Activated naive CD4-positive, alpha-beta T cell treated with anti-CD3 and anti-CD28 coated beads for 36 hours (primary cell): ENCODE data around the gene PSMA1. TPM values are rescaled to one million over a fixed set of nuclear protein-coding genes. Genes with fewer than 3 reads are reported as not detected.
"Not testable (repeated sequence)": the region's sequence is repeated elsewhere in the genome, so short reads cannot be mapped to it uniquely, and the experiment has no call there.

Experiments
- CTCF ChIA-PET: fragments of 350-600 bp; sonication (Branson Sonifier 250); formaldehyde crosslinking; loops from one replicate; lab custom pipeline; 2021; ENCODE audit warnings: antibody characterized with exemption; lab: Charles Lee
- DNase-seq: peaks from one replicate; pipeline ENCODE4 v3.0.0-alpha.2; 2020
- H3K27ac Mint-ChIP-seq: one replicate; pipeline ENCODE4 v1.8.0; 2021; ENCODE audit warnings: mild to moderate bottlenecking, mixed read lengths
- H3K27me3 Mint-ChIP-seq: one replicate; pipeline ENCODE4 v1.8.0; 2021; ENCODE audit warnings: low read depth, mixed read lengths
- H3K36me3 Mint-ChIP-seq: one replicate; pipeline ENCODE4 v1.8.0; 2021; ENCODE audit warnings: low read depth, mixed read lengths
- H3K4me1 Mint-ChIP-seq: one replicate; pipeline ENCODE4 v1.8.0; 2021; ENCODE audit warnings: low read depth, mixed read lengths
- H3K4me3 Mint-ChIP-seq: one replicate; pipeline ENCODE4 v1.8.0; 2021; ENCODE audit warnings: mild to moderate bottlenecking, moderate library complexity, mixed read lengths
- H3K9me3 Mint-ChIP-seq: one replicate; pipeline ENCODE4 v1.8.0; 2021; ENCODE audit warnings: mixed read lengths
- intact Hi-C: fragments of 100-400 bp; cut with micrococcal nuclease; formaldehyde crosslinking; loops from one replicate; pipeline ENCODE4 v1.15.1; 2023
- total RNA-seq, 2 experiments: library from RNA; stranded (reverse); gene quantifications; one replicate each; pipeline ENCODE4 v1.2.3, GENCODE V29; 2021

Gene PSMA1
- 100 to 1,000 TPM; 367 to 375 TPM for total RNA-seq

DNA sequence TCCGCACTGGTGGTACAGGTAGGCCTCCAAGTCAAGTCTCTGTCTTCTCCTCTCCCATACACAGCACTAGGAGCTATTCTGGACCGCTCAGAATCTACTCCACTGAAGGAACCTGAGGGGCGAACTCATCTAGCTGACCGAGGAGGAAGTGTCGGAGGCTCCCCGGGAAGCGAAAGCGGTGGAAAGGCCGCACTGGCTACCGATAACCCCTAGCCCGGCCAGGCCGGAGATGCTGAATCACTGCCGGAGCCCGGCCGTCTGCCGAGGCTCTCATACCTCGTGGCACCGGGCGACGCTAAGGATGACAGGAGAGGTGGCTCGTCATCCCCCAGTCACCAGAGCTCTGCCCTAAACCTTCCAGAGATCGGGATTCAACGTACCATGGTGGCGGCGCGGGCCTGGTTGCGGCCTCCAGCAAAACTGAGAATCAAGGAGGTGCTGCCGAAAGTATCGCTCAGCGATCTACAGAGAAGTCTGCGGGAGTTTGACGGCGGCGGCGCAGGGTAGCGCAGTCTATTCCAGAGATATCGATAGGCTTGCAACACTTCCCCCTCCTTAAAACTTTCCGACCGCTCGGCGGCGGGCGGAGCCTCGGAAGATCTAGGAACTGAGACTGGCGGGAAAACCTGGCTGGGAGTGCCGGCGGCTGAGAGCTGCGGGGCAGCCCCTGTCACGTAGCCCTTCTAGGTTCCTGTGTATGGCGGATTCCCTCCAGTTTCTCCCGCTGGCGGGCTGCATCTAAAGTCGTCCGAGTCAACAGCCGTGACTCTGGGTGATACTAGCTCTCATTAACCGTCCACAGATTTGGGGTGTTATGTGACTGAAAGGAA, at the start of gene PSMA1:
Gene PSMA1, minus strand, starts transcription at position 470 of the 830 bp plus-strand sequence. Its CDS starts 87 bp downstream, at position 383.
- Mint-ChIP-seq H3K4me3 (peak within 1 kb of the TSS; percentile 96), H3K27me3 (no peaks in the 10 kb centered on the region), H3K4me1 (peaks cover 24% of the 10 kb centered on the region), H3K36me3 (peaks cover 30% of the 10 kb centered on the region), H3K9me3 (no peaks in the 10 kb centered on the region), H3K27ac (peak within 1 kb of the TSS; percentile 97)
- CTCF ChIA-PET, result interaction anchor here (0.8 to 5.9 kb wide), 6 partner anchors 11 to 493 kb away, joined by 3 to 36 read pairs (median 3); partner anchors contain the start of genes COPB1, CYP2R1 and PDE3B
- peak; percentile 98 for DNase-seq
- intact Hi-C loops, result loop anchor here (1.0 to 5.0 kb wide), 11 partner anchors 17 to 554 kb away; partner anchors contain the start of genes CALCA, COPB1, PDE3B and RRAS2

DNA sequence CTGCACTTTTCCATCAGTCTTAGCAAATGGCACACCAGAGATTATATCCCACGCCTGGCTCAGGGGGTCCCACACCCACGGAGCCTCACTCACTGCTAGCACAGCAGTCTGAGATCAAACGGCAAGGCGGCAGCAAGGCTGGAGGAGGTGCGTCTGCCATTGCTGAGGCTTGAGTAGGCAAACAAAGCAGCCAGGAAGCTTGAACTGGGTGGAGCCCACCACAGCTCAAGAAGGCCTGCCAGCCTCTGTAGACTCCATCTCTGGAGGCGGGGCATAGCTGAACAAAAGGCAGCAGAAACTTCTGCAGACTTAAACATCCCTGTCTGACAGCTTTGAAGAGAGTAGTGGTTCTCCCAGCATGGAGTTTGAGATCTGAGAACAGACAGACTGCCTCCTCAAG, 49.3 kb upstream of the PSMA1 start:
- peaks cover 44% of the 10 kb centered on the region for H3K9me3 Mint-ChIP-seq
- H3K27me3 Mint-ChIP-seq, H3K4me3 Mint-ChIP-seq, H3K27ac Mint-ChIP-seq, DNase-seq, intact Hi-C loops: not testable (repeated sequence)
- CTCF ChIA-PET, result interaction anchor here (2.3 kb wide), 1 partner anchor 9 kb away, joined by 6 read pairs; no protein-coding TSS in a partner anchor
- peaks cover 63% of the 10 kb centered on the region for H3K36me3 Mint-ChIP-seq
- peaks cover 45% of the 10 kb centered on the region for H3K4me1 Mint-ChIP-seq

DNA sequence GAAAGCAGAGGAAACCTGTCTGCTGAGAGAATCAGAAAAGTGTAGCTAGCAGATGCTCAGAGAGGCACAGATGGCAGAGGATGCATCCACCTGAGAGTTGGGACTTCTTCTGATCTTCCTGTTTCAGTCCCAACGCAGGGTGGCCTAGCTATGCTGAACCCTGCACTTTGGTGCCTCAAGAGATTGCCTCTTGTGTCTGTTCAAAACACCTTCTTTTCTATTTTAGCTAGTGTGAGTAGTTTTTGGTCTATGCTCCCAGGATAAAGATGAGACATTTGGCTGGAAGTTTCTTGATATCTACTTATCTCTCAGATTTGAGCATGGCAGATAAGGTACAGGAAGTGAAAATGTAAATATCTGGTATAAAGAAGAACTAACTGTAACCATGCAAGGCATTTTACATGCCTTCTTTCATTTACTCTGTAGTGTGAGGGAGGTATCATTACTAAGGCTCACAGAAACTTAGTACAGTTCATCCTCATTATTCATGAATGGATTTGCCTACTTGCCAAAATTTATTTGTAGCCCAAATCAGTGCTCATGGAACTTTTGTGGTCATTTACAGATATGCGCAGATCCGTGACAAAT, 47.0 kb upstream of the PSMA1 start:
- CTCF ChIA-PET, result interaction anchor here (0.6 to 1.1 kb wide), 4 partner anchors 13 to 407 kb away, joined by 3 to 5 read pairs (median 4); no protein-coding TSS in a partner anchor
- Mint-ChIP-seq H3K27me3 (no peaks in the 10 kb centered on the region), H3K27ac (no peak overlapping the region), H3K36me3 (peaks cover 50% of the 10 kb centered on the region), H3K9me3 (peaks cover 26% of the 10 kb centered on the region), H3K4me3 (no peak overlapping the region), H3K4me1 (peaks cover 47% of the 10 kb centered on the region)
- intact Hi-C loops, result no loop called here
- DNase-seq, result no peak

DNA sequence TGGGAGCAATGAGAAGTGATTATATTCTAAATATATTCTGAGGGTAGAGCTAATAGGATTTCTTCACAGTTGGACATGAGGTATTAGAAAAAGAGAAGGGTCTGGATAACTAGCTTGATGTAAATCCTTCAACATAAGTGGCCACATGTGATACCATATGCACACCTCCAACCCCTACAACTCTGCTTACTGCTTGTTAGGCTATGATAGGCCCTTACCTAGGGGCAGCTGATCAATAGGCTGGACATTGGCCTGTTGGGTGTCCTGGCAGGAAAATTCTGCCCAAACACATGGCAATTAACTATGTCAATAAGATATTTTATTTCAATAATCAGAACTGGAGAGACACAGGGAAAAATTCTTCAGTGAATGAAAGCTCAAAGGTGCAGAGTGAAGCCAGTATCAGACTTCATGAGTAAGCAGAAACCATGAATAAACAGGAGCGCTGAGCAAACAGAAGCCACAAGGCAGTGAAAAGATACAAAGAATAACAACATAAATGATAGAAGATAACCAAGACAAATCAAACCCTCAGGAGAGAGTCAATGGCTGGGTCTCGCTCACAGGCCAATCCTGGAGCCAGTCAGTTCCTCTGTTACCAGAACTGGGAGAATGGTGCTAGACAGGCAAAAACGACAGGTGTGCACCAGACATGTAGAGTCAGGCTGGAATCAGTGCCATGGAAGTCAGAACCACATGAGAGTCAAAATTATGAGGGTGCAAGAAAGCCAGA, 46.3 kb upstream of the PSMA1 start:
- intact Hi-C loops, result no loop called here
- no peak for DNase-seq
- Mint-ChIP-seq H3K9me3 (peaks cover 19% of the 10 kb centered on the region), H3K4me3 (no peak overlapping the region), H3K36me3 (peaks cover 44% of the 10 kb centered on the region), H3K27ac (no peak overlapping the region), H3K4me1 (peaks cover 50% of the 10 kb centered on the region), H3K27me3 (no peaks in the 10 kb centered on the region)
- CTCF ChIA-PET, result interaction anchor here (1.0 to 1.1 kb wide), 3 partner anchors 14 to 408 kb away, joined by 3 to 5 read pairs (median 3); no protein-coding TSS in a partner anchor

DNA sequence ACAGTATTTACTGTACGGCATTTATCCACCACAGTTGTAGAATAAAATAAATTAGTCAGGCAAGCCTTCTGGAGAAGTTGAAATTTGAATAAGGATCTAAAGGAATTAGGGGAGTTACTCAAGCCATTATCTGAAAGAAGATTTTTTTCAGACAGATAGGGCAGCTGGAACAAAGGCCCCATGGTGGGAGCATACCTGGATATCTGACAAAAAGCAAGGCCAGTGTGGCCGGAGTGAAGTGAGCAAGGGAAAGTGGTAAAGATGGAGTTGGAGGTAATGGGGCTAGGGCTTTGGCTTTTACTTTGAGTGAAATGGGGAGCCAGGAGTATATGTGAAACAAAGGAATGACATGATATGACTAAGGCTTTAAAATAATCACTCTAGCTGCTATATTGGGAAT, 45.7 kb upstream of the PSMA1 start:
- Mint-ChIP-seq H3K4me3 (no peak overlapping the region), H3K9me3 (peaks cover 15% of the 10 kb centered on the region), H3K27ac (no peak overlapping the region), H3K36me3 (peaks cover 39% of the 10 kb centered on the region), H3K27me3 (no peaks in the 10 kb centered on the region), H3K4me1 (peaks cover 54% of the 10 kb centered on the region)
- intact Hi-C loops, result no loop called here
- no peak for DNase-seq
- CTCF ChIA-PET, result interaction anchor here (1.1 kb wide), 2 partner anchors 29 to 409 kb away, joined by 3 to 5 read pairs; no protein-coding TSS in a partner anchor

DNA sequence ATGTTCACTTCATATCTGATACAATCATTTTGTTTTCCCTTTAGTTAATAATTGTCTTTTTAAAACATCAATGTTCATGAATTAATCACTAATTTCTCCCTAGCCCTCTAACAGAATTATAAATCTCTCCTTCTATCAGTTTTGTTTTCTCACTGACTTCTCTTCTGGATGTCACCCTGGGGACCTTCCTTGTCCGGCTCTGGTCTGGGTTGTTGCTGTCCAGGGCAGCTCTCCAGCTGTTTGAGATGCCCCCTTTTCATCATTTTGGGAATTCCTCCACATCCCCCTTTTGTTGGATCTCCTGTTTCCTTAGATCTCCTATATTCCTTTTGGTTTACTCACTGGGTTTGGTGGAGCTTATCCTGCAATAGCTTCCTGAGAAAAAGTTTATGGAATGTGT, 35.6 kb upstream of the PSMA1 start:
- no peaks in the 10 kb centered on the region for H3K9me3 Mint-ChIP-seq
- peaks cover 35% of the 10 kb centered on the region for H3K4me1 Mint-ChIP-seq
- H3K4me3 Mint-ChIP-seq, result peak overlapping the region; percentile 6
- no peak for DNase-seq
- H3K27ac Mint-ChIP-seq, result peak overlapping the region; percentile 84
- H3K36me3 Mint-ChIP-seq, result peaks cover 22% of the 10 kb centered on the region
- no peaks in the 10 kb centered on the region for H3K27me3 Mint-ChIP-seq
- CTCF ChIA-PET, result no interaction called here
- intact Hi-C loops, result loop anchor here (1.0 to 5.0 kb wide), 3 partner anchors 12 to 56 kb away; no protein-coding TSS in a partner anchor

DNA sequence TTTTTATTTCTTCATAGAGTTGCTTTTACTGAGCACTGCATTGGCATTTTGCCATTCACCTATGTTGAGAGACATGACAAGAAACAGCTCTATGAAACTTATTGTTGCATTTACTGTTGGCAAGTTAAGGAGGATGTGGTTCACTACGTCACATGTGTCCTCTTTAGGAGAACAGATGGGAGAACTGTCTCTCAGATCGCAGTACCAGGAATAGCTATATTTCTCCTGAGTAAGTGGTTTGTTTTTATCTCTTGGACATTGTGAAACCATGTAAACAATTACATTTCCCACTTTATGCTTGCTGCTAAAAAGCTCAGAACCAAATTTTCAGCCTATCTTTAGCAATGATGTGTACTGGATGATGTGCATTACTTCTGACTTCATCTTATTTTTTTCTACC, 34.8 kb upstream of the PSMA1 start:
- Mint-ChIP-seq H3K4me1 (peaks cover 35% of the 10 kb centered on the region), H3K4me3 (no peak overlapping the region), H3K27me3 (no peaks in the 10 kb centered on the region), H3K27ac (peak overlapping the region; percentile 63), H3K9me3 (no peaks in the 10 kb centered on the region), H3K36me3 (peaks cover 22% of the 10 kb centered on the region)
- peak; percentile 38 for DNase-seq
- CTCF ChIA-PET, result interaction anchor here (1.1 kb wide), 1 partner anchor 10 kb away, joined by 3 read pairs; no protein-coding TSS in a partner anchor
- intact Hi-C loops, result loop anchor here (1.0 to 5.0 kb wide), 3 partner anchors 11 to 57 kb away; no protein-coding TSS in a partner anchor

DNA sequence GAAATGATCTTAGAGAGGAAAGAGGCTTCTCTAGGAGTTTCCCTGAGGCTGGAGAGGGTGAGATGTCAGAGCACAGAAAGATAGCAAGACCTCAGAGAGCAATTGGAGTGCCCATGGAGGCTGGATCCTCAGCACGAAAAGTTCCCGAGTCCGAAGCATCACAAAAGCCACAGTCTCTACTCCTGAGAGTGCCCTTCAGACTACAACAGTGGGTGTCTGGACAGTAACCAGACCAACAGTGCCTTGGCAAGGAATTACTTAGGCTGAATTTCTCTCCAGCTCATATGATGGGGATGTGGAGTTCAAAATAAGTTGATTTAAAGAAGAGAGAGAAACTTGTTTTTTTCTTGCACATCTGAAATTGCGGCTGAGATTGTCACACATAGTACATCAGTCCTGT, 31.9 kb upstream of the PSMA1 start:
- H3K27me3 Mint-ChIP-seq, result no peaks in the 10 kb centered on the region
- H3K4me3 Mint-ChIP-seq, result no peak overlapping the region
- H3K36me3 Mint-ChIP-seq, result peaks cover 15% of the 10 kb centered on the region
- no peak overlapping the region for H3K27ac Mint-ChIP-seq
- intact Hi-C loops, result no loop called here
- DNase-seq, result no peak
- CTCF ChIA-PET, result interaction anchor here (0.6 to 1.0 kb wide), 3 partner anchors 10 to 436 kb away, joined by 3 to 5 read pairs (median 3); no protein-coding TSS in a partner anchor
- H3K9me3 Mint-ChIP-seq, result no peaks in the 10 kb centered on the region
- peaks cover 30% of the 10 kb centered on the region for H3K4me1 Mint-ChIP-seq

DNA sequence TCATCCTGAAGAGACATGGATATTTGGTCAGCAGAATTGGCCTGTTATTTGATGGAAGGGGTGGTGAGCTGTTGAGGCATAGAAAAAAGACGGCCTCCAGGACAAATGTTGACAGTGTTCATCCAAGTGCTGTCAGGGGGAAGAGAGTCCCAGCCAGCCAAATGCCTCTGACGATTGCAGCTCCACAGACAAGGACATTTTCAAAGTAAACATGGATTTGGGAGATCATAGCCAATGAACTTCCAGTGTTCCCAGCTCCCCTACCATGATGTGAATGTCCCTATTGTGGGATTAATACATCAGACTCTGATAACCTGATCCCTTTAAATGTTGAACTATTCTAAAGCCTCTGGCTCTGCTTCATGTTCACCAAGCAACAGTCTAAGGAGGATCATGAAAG, 31.2 kb upstream of the PSMA1 start:
- CTCF ChIA-PET, result interaction anchor here (0.6 to 1.0 kb wide), 3 partner anchors 9 to 357 kb away, joined by 3 to 5 read pairs (median 3); no protein-coding TSS in a partner anchor

DNA sequence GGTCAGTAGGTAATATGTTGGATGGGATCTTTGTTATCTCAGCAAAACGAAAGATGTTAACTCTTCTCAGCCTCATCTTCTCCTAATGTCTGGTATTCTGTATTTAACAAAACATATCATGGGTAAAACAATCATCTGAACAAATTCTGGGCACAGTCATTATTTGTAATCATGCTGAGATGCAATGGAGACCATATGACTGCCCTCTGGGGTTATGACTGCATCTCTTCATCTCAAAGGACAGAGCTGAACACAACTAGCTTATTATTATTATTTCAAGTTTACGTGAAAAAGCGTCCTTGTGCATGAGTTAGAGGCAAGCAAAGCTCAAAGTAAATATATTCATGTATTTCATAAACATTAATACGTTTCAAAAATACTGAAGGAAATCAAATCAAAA, 29.7 kb upstream of the PSMA1 start:
- CTCF ChIA-PET, result no interaction called here
- Mint-ChIP-seq H3K27ac (no peak overlapping the region), H3K4me3 (no peak overlapping the region), H3K9me3 (no peaks in the 10 kb centered on the region), H3K36me3 (peaks cover 11% of the 10 kb centered on the region), H3K27me3 (no peaks in the 10 kb centered on the region), H3K4me1 (peaks cover 31% of the 10 kb centered on the region)
- no peak for DNase-seq
- intact Hi-C loops, result no loop called here

More for the DNA sequence above, 31.2 kb upstream of the PSMA1 start:
- Mint-ChIP-seq H3K4me3 (no peak overlapping the region), H3K27ac (no peak overlapping the region), H3K4me1 (peaks cover 31% of the 10 kb centered on the region), H3K27me3 (no peaks in the 10 kb centered on the region), H3K9me3 (no peaks in the 10 kb centered on the region), H3K36me3 (peaks cover 10% of the 10 kb centered on the region)
- no peak for DNase-seq
- intact Hi-C loops, result no loop called here

DNA sequence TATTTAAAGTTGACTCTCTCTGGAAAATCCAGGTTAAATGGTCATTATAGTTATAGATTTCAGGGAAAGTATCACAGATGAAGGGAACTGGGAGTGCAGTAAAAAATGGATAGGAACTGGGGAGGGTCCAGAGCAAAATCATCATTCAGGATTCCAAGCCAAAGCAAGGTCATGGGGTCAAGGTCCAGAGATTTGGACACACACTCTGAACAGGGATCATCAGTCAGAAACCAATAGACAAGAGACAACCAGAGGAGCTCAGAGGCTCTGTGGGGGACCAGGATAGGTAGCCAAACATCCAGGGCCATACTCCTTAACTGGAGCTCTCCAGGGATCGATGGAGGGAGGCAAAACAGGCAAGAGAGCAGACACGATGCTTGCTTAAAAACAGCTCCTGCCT, 27.3 kb upstream of the PSMA1 start:
- CTCF ChIA-PET, result interaction anchor here (0.5 to 1.4 kb wide), 2 partner anchors 217 to 361 kb away, joined by 3 read pairs; no protein-coding TSS in a partner anchor
- peak overlapping the region; percentile 50 for H3K27ac Mint-ChIP-seq

More for the DNA sequence above, 27.3 kb upstream of the PSMA1 start:
- H3K4me1 Mint-ChIP-seq, result peaks cover 37% of the 10 kb centered on the region
- DNase-seq, result no peak
- intact Hi-C loops, result no loop called here
- H3K4me3 Mint-ChIP-seq, result no peak overlapping the region
- H3K27me3 Mint-ChIP-seq, result no peaks in the 10 kb centered on the region
- peaks cover 10% of the 10 kb centered on the region for H3K36me3 Mint-ChIP-seq
- H3K9me3 Mint-ChIP-seq, result no peaks in the 10 kb centered on the region
